GM12801 (cell line): ENCODE data around the gene ZNF746.

Experiments used
- TF ChIP-seq, protein P1 (sequence below): IDR thresholded peaks from one replicate; pipeline ENCODE4 v1.5.1; 2011; ENCODE audit warnings: control low read depth; ENCODE audit not compliant: insufficient read length; ENCODE audit errors: extremely low read depth

Gene ZNF746

DNA sequence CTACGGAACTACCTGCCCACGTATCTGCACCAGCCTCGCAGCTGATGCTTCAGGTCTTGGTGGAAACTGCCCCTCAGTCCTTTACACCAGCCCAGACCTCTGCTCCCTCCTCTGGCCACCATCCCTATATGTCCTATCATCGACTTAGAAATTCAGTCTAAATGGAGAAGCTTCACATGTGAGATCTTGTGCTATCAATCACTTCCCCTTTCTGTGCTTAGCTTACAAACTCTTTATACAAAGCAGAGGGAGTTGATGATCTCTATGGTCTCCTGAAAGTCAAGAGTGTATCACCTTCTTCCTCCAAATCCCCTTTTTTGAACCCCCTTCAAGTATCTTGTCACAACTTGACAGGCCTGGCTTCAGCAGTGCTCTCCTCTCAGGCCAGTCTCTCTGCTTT, 67.4 kb downstream of the ZNF746 start:
- TF ChIP-seq, protein P1, sequence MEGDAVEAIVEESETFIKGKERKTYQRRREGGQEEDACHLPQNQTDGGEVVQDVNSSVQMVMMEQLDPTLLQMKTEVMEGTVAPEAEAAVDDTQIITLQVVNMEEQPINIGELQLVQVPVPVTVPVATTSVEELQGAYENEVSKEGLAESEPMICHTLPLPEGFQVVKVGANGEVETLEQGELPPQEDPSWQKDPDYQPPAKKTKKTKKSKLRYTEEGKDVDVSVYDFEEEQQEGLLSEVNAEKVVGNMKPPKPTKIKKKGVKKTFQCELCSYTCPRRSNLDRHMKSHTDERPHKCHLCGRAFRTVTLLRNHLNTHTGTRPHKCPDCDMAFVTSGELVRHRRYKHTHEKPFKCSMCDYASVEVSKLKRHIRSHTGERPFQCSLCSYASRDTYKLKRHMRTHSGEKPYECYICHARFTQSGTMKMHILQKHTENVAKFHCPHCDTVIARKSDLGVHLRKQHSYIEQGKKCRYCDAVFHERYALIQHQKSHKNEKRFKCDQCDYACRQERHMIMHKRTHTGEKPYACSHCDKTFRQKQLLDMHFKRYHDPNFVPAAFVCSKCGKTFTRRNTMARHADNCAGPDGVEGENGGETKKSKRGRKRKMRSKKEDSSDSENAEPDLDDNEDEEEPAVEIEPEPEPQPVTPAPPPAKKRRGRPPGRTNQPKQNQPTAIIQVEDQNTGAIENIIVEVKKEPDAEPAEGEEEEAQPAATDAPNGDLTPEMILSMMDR = no peak

DNA sequence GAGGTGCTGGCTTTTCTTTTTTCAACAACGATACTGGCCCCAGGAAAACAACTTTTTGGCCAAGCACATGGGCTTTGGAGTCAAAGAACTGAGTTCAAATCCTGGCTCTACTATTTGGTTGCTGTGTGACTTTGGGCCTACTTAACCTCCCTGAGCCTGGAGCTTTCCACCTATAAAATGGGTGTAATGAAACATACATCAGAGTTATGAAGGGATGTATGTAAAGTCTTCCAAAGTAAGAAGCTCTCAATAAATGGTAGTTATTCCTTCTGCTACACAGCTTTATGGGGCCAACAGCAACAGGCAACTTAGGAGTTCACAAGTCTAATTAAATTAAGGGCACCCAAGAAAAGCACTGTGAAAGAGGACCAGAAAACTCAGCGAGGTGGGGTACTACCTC, 69.7 kb downstream of the ZNF746 start:
- TF ChIP-seq, protein P1 = no peak

DNA sequence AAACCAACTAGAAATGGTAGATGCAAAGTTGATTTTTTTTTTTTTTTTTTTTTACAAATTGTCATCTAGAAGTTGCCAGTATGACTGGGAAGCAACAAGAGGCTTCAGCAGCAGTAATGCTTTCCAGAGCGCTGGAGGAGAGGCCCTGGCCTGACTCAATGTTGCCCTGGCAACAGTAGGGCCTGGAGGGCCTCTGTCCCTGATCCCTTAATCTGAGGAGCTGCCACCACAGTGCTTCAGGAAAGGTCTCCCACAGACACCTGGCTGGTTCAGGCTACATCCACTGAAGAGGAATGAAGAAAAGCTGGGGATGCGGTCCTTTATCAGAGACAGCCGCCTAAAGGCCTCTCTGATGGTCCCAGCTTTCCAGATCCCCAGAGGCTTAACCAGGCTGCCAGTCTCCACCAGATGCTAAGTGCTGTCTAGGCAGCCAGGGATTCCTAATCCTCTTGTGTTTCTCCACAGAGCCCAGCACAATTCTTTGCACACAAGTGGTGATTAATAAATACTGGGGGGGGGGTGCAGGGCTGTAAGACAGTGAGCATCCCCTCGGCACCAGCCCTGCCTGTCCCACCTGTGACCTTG, 70.4 kb downstream of the ZNF746 start:
- TF ChIP-seq, protein P1 = no peak

DNA sequence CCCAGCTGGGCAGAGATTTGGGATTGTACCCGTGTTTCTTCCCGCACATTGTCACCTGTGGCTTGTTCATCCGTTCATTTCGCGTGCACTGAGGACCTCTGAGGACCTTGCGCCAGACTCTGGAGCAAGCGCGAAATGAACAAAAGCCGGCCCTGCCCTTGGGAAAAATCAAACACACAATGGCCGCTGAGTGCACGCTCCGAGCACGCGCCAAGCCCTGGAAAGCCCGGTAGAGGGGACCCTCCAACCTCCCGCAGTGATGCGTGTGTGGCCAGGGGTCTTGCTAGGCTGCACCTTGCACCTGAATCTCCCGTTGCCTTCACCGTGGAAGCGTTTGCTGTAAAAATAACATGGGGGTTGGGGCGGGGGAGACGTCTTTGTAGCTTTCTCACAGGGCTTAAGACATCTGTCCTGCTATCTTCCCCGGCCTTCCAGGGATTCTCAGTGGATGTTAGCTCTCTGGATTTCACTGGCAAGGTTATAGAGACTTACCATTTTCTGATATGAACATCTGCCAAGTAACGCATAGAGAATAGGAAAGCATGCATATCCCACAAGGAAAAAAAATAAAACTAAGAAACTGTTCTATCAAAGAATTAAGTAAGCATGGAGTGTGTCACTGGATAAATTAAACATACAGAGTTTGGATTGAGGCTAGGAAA, 74.0 kb downstream of the ZNF746 start:
- TF ChIP-seq, protein P1 = no peak

DNA sequence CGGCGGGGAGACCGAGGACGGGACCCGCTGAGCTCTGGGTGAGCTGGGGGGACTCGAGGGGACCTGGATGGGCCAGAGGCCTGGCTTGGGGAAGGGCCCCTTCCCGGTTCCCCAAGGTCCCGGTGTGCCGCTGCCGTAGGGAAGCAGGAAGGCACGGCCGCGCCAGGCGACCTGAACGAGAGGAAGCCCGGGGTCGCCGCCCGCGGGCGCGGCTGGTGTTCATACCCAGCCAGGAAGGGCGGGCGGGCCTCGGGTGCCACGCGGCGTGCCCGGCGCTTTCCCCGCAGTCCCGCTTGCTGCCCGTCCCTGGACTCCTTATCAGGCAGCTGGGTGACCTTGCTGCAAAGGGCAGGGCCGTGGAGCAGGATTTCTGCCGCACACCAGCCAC, 74.7 kb downstream of the ZNF746 start:
- TF ChIP-seq, protein P1 = no peak
